Esophagus (tissue), 2 donors: ENCODE results near the gene CCN6. TPM values are rescaled to one million over a fixed set of nuclear protein-coding genes. Genes with fewer than 3 reads are reported as not detected.

Source experiments
- polyA plus RNA-seq, 2 donors: library from polyadenylated mRNA; stranded (reverse); fragments of 200-250 nt; gene quantifications; one replicate each; pipeline ENCODE4 v1.2.3, GENCODE V29; 2013
- donor health status: healthy with polysubstance abuse.
- donor health status: Bipolar disorder and iron deficiency.

The CCN6 gene
- polyA plus RNA-seq, 2 donors, result 0.02 TPM; not detected in 1

Other genes with a start within 250 kb of the CCN6 start
- 1 to 10 TPM; 6.7 to 8.4 TPM for gene FYN, start 180.7 kb upstream of the CCN6 start, polyA plus RNA-seq
- 1 to 10 TPM; 6.7 to 8.3 TPM for gene TUBE1, start 33.4 kb downstream of the CCN6 start, polyA plus RNA-seq
- 1 to 10 TPM; 5.4 to 6.2 TPM for gene FAM229B, start 33.5 kb downstream of the CCN6 start, polyA plus RNA-seq
- 10 to 100 TPM; 10.9 to 13.6 TPM for gene LAMA4, start 200.5 kb downstream of the CCN6 start, polyA plus RNA-seq